H1 (cell line): Measurements from ENCODE around the gene TMEM40. TPM values are rescaled to one million over a fixed set of nuclear protein-coding genes. Genes with fewer than 3 reads are reported as not detected.

Source experiments
- CHD2 ChIP-seq: IDR thresholded peaks from 2 replicates; pipeline ENCODE4 v1.6.1; 2012; ENCODE audit warnings: low read length, improper control_type of control experiment
- EP300 ChIP-seq, 2 experiments: IDR thresholded peaks; 1 replicate in 1 of 2; 2 replicates in 1 of 2; pipeline ENCODE4 v1.6.1; 2011 to 2012; ENCODE audit warnings: low read depth in 2 of 2, low read length in 2 of 2, mild to moderate bottlenecking in 2 of 2, borderline replicate concordance in 1 of 2, inconsistent platforms in 1 of 2, moderate library complexity in 1 of 2
- MAX ChIP-seq: IDR thresholded peaks from 2 replicates; pipeline ENCODE4 v1.6.1; 2012; ENCODE audit warnings: inconsistent platforms
- polyA plus RNA-seq, 7 experiments: library from polyadenylated mRNA; depleted of rRNA in 3 of 7; stranded (reverse) in 5 of 7; unstranded in 2 of 7; fragments of >200 nt in 5 of 7; fragments of 200-250 nt in 2 of 7; gene quantifications; 1 replicate in 5 of 7; 2 replicates in 1 of 7; 4 replicates in 1 of 7; pipeline versions ENCODE4 v1.2.1 to v1.2.3, GENCODE V29; 2011 to 2013; ENCODE audit warnings: missing spikeins in 2 of 7, mixed read lengths in 2 of 7
- total RNA-seq: library from RNA; stranded (reverse); fragmentation: NEBNext Ultra II Directional; extraction: Animal tissue kit (Norgen Biotek cat#: 25700); gene quantifications from 2 replicates; pipeline ENCODE4 v1.2.1, GENCODE V29; 2021

Gene TMEM40
- total and polyA plus RNA-seq, 2 of the 8 experiments (the other 6 are each of a cell fraction or from before 2014, with no cell fraction given): 0.18 TPM; not detected in 1

GRCh38 chr3:12775226-12775625, 16.2 kb upstream of the TMEM40 start (continued):
- TF ChIP-seq MAX (no peak), EP300 (IDR thresholded peaks at IDR 0.05; ENCODE audit: borderline replicate concordance in 1 of 2, low read depth in 2 of 2, low read length in 2 of 2) (no peak), CHD2 (no peak)
- TF ChIP-seq, all 59 proteins: peak for 0
